ENCODE measurements around the gene TUBB1.

Gene TUBB1

GRCh38 chr20:59075934-59076508, 56.8 kb downstream of the TUBB1 start:
- H3K9me3 ChIP-seq (ENCODE audit: low read length): no peaks in the 10 kb centered on the region
- no peaks in the 10 kb centered on the region for H3K4me1 ChIP-seq (ENCODE audit: insufficient read depth, low read length)
- H3K4me3 ChIP-seq (ENCODE audit: low read depth in 1 of 2, low read length in 2 of 2): no peak overlapping the region
- peaks cover 0 to 6% of the 10 kb centered on the region in 2 donors for H3K27me3 ChIP-seq (ENCODE audit: control insufficient read depth in 1 of 2, insufficient read depth in 2 of 2, low read length in 2 of 2)
- H3K36me3 ChIP-seq (ENCODE audit: insufficient read depth, low read length): no peaks in the 10 kb centered on the region
- H3K27ac ChIP-seq (ENCODE audit: low read depth, low read length): no peak overlapping the region
- H3K9ac ChIP-seq (ENCODE audit: low read length): no peak overlapping the region
